HG02981 (cell line): Measurements from ENCODE around the gene SORCS2.

Source experiments
- ATAC-seq: cut with Tn5 transposase; IDR thresholded peaks from one replicate; pipeline ENCODE4 v1.9.1; 2021; ENCODE audit warnings: mild to moderate bottlenecking, moderate library complexity; ENCODE audit not compliant: unreplicated experiment

Gene SORCS2

DNA sequence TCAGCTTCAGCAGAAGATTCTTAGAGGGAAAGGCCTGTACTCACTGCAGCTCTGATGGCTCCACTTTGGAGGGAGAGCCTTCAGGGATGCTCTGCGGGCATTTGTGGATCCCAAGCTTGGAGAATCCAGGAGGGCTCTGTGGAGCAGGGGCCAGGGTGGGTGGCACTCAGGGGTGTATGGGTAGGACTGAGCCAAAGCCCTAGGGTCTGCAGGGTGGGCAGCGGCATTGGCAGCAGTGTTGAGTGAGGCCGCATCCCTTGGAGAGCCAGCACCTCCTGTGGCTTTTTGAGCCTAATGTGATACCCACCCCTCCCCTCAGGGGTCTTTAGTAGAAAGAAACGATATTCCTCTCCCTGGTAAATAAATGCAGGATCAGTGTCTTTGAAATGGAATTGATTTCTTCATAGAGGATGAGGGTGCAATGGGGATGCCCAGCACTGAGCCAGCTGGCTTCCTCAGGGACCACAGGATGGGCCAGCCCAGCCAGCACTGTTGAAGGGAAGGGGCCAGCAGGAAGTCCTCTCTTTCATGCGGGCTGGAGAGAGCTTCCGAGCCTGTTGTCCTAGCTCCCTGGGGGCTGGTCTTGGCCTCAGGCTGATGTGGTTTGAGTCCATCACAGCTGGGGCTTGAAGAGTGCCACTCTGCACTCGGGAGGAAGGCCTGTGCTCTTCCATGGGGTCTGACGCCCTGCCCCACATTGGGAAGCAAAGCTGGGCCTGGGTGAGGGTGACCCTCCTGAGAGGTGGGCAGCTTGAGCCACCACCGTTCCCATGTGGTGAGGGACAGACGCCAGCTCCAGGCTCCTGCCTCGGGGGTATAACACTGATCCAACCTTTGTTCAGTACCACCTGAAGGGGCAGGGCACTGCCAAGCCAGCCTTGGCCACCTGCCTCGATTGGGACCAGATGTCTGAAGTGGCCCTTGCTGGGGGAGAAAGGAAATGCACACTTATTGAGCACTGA is 192.9 kb downstream of the SORCS2 start:
- ATAC-seq = no peak

GRCh38 chr4:7387925-7388324 is 195.6 kb downstream of the SORCS2 start:
- no peak for ATAC-seq

- ATAC-seq = no peak
Measured at GRCh38 chr4:7388627-7389026, 196.3 kb downstream of the SORCS2 start.

DNA sequence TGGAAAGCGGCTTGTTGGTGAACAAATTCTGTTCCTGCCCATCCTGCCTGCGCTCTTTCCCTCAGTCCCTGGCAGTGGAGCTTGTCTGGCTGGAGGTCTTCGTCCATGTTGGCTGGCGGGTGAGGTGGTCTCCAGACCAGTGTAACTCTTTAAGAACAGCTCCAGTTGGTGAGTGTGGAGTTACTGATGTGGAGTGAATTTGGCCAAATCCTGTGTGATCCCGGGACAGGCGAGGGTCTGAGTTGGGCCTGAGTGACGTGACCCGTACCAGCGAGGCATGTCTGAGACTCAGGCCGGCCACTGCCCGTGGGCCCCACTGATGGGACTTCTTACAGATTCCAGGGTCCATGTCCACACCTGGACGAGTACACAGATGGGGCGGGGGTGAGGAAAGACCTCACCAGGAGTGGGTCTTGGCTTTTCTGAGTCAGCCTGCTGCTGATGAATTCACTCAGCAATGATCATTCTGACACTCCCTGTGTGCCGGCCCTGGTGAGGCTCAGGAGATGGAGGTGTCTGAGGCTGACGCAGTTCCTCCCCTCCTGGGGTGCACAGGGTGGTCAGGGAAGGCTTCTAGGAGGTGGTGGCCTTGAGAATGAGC is 196.9 kb downstream of the SORCS2 start:
- no peak for ATAC-seq

DNA sequence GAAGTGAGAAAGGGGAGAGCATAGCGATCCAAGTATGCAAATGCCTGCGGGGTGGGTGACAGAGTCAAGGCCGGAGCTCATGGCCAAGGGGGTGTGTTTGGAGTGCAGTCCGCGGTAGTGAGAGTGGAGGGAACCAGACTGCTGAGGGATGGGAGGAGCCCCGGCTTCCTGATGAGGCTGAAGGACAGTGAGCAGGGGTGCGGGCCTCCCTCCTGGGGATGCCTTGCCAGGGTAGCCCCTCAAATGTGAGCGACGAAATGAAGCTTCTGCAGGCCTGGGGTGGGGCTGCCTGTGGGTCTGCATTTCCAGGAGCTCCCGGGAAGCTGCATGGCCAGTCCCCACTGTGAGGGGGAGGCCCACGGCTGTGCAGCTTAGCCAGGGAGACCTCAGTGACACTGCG is 197.4 kb downstream of the SORCS2 start:
- no peak for ATAC-seq

DNA sequence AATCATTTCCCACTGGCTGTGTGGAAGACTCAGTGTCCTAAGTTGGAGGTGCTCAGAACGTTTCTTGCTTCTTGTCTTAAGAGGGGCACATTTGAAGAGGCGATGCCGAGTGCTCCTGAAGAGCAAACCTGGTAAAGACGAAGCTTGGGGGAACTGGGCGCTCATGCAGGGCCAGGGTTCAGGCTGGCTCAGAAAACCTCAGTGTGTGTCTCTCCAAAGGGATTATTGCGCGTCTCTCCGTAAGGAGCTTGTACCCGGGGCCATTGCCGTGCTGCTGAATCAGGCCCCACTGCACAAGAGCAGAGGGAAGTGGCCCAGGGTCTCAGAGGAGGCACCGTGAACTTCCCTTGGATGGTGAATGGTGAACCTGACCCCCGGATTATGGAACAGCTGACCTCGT is 198.0 kb downstream of the SORCS2 start:
- ATAC-seq = no peak

DNA sequence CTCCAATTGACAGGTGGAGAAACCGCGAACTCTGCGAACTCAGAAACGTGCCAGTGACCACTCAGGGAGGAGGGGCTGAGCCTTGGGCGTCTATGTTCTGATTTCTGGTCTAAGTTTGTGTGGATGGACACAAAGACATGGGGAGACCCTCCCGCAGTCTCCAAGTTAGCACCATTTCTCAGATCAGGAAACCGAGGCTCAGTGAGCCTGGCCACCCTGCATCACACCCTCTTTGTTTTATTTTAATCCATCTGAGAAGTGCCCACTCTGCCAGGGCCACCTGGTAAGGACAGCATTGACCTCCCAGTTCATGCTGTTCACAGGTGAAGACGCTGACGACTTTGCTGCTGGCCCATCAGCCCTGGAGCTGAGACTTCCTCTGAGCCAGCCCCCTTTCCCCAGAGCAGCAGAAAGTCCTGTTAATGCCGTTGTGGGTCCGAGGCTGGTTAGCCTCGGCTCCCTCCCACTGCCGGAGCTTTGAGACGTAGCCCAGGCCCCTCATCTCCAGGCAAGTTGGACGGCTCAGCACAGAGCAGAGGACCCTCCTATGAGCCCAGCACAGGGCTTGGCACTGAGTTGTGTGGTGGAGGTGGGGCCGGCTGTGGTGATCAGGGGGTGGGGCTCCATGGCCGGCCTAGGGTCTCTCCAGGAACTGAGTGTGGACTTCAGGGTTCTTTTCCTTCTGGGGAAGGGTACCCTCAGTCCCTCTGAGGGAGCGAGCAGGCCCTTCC is 198.7 kb downstream of the SORCS2 start:
- no peak for ATAC-seq

- no peak for ATAC-seq
Measured at GRCh38 chr4:7391637-7392437, 199.5 kb downstream of the SORCS2 start.

DNA sequence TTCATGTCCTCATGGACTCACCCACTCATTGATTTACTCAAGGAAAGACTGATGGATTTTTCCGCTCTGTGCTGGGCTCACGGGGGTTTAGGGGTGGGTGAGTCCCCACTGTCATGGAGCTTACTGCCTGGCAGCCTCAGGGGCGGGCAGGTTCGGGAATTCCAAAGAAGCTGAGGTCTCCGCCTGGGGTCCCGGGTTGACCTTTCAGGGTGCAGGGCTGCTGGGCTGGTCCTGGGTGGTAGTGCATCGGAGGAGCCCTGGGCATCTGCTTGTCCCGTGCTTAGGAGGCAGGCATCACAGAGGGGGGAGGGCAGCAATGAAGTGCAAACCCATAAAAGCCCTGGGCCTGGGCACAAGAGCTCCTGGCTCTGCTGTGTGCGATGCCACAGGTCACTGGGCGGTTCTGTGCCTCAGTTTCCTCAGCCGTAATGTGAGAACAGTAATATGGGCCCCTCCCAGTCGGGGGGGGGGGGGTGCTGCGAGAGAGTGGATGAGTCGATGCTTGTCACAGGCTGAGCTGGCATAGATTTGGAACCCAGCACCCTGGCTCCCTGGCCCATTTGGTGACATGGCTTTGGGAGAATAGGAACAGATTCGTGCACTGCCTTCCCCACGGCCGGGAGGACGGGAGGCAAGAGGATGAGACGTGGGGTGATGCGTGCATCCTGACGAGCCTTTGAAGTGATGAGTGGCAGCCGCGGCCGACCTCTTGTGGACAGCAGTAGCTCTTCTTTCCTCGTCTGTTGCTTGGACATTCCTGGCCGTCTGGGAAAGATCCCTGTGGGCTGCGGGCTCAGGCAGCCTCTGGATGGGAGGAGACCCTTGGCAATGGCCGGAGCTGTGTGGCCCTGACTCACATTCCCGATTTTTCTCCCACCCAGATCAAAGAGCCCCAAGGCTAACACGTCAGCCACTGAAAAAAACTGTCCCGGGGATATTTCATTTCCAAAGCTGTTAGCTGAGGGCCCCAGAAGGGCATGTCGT is 200.4 kb downstream of the SORCS2 start:
- no peak for ATAC-seq

- ATAC-seq = no peak
Measured at GRCh38 chr4:7393601-7394575, 201.6 kb downstream of the SORCS2 start.

- ATAC-seq = no peak
Measured at GRCh38 chr4:7394681-7395451, 202.5 kb downstream of the SORCS2 start.

DNA sequence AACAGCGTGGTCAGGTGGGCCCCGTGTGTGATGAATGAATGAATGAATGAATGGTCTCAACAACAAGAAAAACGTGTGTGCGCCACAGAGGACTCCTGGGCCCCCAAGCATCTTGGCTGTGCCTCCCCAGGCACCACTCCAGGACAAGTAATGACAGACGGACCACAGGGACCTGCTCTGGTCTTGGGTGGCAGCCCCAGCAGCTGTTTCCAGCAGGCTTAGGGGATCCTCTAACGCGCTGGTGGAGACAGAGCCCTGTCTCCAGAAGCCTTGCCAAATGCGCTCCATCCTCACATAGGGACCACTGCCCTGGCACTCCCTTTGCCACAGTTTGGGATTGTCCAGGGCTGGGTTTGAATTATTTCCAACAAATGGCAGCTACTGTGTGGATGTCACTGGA is 203.3 kb downstream of the SORCS2 start:
- no peak for ATAC-seq

- no peak for ATAC-seq
Measured at GRCh38 chr4:7396186-7396910, 204.0 kb downstream of the SORCS2 start.

DNA sequence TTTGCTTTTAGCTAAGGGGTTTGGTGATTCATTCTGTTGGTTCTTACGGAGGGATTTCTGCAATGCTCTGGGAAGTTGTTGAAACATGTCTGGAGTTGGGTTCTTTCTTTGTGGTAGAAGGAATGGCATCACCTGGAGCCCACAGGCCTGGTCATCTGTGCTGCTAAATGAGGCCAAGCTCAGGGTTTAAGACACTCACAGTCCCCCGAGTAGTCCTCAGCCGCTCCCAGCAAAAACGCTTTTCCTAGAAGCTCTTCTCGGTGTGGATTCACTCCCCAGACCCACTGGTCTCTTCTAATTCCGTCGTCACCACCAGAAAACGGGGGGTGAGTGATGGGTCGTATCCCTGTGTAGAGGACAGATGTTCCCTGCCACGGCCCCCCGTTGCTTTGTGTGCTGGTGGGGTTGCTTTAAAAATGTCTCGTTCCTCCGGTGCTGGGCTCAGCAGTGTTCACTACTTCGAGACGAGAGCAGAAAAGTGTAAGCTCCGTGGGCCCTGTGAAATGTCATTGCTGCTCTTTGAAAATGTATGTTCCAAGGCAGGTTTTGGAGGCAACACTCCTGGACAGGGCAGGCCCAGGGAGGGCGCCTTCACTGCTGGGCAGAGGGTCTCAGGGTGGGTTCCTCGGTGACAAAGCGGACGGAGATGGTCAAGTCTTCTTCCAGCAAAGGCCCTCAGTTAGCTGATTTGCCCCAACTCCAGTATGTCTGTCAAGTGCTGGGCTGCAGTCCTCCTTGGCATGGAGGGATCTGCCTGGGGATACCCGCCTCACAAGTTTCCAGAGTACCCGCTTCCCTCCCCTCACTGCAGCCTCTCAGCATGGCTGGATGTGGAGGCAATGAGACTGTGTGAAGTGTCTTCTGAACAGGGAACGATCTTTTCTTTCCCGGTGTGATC is 205.1 kb downstream of the SORCS2 start:
- no peak for ATAC-seq

DNA sequence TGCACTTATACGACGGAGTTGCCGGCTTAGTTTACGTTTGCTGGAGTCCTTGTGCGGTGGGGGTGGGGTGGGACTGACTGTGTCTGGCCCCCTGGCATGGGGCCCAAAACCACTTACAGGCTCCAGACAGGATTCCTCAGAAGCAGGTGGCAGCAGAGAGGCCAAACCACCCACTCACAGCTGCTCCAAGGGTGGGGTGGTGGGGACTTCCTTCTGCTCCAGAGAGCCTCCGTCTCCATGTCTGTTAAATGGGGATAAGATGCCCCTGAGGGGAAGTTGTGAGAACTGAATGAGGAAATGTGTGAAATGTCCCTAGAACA is 205.7 kb downstream of the SORCS2 start:
- no peak for ATAC-seq

GRCh38 chr4:7398788-7399439 is 206.6 kb downstream of the SORCS2 start:
- no peak for ATAC-seq
